LoVo (cell line): Measurements from ENCODE around the gene CCDC180.
A peak's percentile ranks its signal among the peaks of the same experiment; 100 is the strongest.
"Not testable (repeated sequence)": the region's sequence is repeated elsewhere in the genome, so short reads cannot be mapped to it uniquely, and the experiment has no call there.

Experiments used
- DNase-seq: peaks from one replicate; pipeline ENCODE4 v3.0.0-alpha.2; 2016; ENCODE audit warnings: low spot score

The CCDC180 gene

DNA sequence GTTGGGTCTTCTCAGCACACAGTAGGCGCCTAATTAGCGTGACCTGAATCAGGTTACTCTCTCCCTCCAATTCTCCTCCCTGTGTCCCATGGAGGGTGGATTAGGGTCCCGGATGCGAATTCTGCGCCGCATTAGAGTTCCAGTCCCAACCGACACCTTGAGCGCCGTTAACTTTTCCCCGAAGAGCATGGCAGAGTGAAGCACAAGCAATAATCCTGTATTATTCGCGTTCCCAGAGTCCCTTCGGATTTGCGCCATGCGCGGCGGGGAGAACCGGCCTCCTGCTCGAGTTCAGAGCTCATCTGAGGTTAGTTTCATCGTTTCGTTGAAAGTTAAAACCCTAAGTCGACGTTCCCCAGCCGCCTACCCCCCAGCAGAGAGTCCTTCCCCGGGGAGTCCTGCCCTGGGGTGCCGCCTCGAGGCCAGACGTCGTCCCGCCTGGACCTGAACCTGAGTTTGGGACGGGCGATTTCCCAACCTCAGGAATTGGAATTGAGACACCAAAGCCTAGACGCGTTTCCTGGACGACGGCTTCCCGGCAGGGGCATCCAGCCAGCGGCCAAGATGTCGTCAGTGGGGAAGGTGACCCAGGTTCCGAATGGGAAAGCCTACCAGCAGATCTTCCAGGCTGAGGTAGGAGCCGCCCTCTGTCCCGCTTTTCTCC lies at the start of gene CCDC180:
Gene CCDC180, plus strand, starts transcription at position 160 of the 664 bp plus-strand sequence. Its CDS starts 405 bp downstream, at position 565.
- no peak for DNase-seq

DNA sequence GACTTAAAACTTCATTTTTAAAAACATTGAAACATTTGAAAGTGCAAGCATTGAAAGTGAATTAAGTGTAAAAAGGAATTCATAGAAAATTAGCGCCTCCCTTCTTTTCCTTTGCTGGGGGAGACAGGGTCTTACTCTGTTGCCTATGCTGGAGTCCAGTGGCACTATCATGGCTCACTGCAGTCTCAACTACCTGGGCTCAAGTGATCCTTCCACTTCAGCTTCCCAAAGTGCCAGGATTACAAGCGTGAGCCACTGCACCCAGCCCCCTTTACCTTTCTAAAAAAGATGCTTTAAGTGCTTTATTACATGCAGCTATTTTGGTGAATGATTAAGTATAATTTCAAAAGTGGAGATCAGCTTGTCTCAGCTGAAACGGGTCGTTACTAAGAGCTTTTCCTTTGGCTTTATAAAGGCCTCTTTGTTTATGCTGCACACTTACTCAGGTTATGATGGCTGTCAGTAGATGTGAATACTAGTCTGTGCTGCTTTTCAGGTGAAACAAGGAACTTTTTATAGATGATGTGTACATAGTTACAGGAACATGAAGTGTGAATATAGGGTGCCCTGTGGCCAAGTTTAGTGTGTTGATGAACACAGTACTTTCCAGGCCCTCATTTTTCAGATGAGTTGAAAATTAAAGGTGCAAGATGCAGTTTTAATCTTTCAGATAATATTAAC lies 47.5 kb upstream of the CCDC180 start:
- DNase-seq, result not testable (repeated sequence)

DNA sequence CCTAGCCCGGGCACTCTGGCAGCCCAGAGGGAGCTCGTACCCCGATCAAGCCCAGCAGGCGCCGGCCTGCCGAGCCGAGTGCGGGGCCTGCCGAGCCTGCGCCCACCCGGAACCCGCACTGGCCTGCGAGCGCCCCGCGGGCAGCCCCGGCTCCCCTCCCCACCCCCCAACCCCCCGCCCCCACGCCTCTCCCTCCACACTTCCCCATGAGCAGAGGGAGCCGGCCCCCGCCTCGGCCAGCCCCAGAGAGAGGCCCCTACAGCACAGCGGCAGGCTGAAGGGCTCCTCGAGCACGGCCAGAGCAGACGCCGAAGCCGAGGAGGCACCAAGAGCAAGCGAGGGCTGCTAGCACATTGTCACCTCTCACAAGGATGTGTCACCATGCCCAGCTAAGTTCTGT lies 36.2 kb upstream of the CCDC180 start:
- DNase-seq, result no peak

DNA sequence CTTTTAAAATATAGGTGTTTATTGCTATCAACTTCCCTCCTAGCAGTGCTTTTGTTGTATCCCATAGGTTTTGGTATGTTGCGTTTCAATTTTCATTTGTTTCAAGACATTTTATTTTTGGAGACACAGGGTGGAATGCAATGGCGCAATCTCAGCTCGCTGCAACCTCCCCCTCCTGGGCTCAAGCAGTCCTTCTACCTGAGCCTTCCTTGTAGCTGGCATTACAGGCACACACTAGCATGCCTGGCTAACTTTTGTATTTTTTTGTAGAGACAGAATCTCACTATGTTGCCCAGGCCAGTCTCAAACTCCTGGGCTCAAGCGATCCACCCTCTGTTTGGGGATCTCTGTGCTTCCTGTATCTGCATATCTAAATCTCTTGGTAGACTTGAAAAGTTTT lies 35.4 kb upstream of the CCDC180 start:
- DNase-seq, result no peak

DNA sequence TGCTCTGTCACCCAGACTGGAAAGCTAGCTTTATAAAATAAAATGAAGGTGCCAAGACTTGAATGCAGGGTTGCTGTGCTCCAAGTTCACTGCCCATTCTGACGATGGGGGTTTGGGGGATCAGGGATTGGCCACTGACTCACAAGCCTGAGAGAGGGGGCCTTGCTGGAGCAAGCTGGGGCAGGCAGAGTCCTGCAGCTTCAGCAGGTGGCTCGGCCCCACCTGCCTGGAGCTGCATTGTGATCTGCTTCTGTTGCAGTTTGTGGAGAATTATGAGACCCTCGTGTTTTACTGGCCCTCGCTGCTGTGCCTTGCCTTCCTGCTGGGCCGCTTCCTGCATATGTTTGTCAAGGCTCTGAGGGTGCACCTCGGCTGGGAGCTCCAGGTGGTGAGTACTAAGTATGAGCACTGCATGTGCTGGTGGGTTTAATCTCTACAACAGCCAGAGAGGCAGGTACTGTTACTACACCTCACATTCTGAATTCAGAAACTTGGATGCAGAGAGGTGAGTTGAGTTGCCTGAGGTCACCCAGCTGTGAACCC lies 31.1 kb upstream of the CCDC180 start:
- DNase-seq, result no peak

DNA sequence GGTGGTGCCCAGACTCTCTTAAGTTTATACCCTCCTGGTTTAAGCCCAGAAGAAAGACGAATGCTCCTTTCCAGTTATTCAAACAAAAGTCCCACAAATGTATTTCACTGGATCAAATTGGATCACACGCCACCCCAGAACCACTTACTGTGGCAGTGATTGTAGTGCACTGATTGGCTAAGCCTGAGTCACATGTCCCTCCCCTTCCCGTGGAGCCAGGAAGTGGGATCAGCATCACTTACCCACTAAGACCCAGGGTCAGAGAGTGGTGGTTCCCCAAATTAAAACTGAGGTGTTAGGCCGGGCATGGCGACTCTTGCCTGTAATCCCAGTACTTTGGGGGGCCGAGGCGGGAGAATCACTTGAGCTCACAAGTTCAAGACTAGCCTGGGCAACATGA lies 29.5 kb upstream of the CCDC180 start:
- no peak for DNase-seq

DNA sequence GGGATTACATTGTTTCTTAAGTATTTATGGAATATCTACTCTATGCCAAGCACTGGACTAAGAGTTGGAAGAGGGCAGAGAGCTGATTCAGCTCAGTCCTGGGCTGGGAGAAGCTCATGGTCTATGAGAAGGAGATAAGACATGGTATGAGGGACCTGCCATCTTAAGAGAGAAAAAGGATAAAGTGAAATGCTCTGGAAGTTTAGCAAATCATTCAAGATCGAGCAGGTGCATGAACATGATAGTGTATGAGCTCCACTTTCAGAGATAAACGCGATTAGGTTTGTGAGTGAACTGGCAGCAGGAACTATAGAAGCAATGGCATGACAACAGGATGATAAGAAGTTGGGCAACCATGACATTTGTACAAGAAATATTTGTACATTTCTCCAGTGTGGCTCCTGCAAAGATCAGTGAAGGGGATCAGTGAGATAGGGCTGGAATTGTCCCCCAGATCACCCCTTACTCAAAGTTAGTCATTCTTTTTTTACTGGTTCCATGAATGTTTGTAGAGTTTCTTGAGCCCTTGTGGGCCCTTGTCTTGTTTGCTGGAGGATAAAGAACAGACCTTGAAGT lies 26.6 kb upstream of the CCDC180 start:
- DNase-seq, result no peak

DNA sequence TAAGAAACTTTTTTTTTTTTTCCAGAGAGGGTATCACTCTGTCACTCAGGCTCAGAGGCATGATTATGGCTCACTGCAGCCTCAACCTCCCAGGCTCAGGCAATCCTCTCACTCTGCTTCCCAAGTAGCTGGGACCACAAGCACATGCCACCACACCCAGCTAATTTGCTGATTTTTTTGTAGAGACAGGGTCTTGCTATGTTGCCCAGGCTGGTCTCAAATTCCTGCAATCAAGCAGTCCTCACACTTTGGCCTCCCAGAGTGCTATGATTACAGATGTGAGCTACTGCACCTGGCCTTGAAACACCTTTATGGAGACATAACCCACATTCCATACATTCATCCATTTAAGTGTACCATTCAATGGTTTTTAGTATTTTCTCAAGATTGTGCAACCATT lies 23.7 kb upstream of the CCDC180 start:
- DNase-seq, result no peak

DNA sequence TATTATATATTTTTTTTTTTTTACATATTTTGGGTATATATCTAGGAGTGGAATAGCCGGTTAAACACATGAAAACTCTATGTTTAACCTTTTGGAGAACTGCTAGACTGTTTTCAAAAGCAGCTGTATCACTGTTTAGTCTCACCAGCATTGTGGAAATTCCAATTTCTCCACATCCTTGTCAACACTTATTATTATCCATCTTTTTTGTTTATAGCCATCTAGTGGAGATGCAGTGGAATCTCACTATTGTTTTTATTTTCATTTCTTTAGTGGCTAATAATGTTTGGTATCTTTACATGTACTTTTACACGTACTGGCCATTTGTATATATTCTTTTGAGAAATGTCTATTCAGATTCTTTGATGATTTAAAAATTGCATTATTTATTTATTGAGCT lies 22.7 kb upstream of the CCDC180 start:
- DNase-seq, result no peak

DNA sequence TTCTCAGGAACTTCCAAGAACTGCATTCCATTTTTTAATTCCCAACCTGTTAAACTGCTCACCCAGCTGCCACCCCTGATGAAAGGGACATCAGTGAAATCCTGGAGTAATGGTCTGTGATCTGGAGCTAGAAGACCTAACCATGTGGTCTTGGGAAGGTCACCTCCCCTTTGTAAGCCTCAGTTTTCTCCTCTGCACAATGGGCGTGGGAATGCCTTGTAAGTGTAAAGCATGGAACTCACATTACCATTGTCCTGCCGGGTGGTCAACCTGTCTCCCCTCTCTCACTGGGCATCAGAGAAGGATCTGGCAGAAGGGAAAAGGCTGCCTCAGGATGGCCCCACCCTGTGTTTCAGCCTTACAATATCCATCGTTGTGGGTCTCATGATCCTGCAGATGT lies 15.3 kb upstream of the CCDC180 start:
- DNase-seq, result no peak

DNA sequence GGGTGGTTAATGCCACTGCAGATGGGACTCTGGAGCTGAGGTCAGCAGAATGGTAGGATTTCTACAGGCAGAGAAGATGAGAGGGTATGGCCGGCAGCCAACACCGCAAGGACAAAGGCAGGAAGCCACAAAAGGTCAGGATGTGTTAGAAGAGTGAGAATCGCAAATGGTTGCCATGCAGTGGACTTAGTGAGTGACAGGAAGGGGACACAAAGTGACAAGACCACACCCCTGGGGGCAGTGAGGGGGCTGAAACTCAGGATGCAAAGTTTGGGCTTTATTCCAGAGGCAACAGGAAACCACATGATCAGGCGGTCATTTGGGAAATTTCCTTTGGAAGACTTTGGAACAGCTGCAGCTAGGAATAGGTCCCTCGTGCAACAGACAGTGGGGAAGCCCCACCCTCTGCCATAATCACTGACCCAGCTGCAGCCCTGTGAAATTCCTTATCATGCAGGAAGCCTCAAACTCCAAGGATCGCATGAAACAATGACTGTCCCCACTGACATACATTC lies 14.2 kb upstream of the CCDC180 start:
- DNase-seq, result peak; percentile 4

DNA sequence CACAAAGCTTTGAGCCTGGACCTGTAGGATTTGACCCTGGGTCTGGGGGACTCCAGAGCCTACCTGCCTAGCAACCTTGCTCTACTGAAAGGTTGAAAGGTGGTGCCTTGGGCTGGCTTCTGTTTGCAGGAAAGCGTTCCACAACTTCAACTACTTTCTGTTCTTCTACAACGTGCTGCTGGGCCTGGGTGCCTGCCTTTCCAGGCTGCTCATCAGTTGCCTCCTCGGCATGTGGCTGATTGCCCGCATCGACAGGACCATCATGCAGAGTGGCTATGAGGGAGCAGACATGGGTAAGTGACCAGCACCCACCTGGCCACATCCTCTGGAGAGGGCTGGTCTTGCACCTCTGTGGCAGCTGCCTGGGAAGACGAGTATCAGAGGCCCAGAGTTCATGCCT lies 13.6 kb upstream of the CCDC180 start:
- DNase-seq, result no peak

DNA sequence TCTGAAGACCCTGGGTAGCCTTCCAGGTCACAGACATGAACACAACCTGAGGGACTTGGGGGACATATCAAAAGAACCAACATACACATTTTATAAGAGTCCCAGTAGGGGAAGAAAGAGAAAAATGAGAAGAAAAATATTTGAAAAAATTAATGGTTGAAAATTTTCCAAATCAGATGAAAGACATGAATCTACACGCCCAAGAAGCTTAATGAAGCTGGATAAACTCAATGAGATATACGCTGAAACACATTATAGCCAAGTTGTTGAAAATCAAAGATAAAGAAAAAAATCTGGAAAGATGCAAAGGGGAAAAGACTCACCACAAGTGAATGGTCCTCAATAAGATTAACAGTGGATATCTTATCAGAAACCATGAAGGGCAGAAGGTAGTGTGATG lies 9.6 kb upstream of the CCDC180 start:
- no peak for DNase-seq

DNA sequence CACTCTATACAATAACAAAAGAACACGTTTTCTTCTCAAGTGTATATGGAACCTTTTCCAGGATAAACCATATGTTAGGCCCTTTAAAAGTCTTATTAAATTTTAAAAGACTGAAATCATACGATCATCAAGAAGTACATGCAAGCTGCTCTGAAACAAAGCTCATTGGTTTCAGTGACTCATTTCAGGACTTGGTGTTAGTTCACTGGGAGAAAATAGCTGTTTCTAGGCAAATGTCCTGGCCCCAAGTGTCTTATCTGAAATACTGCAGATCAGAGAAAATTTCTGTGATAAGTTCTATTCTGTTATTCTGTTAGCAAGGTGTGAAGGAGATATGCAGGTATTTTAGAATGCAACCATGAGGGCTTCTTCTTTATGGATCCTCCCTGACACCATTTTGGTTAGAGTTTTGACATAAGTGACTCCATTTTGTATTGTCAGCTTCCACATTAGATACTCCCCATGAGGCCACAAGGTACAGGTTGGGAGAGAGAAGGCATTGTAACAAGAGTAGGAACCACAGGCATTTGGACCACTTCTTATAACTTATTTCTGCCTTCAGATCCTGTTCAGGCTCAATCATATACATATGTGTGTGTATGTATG lies 7.5 kb upstream of the CCDC180 start:
- no peak for DNase-seq

DNA sequence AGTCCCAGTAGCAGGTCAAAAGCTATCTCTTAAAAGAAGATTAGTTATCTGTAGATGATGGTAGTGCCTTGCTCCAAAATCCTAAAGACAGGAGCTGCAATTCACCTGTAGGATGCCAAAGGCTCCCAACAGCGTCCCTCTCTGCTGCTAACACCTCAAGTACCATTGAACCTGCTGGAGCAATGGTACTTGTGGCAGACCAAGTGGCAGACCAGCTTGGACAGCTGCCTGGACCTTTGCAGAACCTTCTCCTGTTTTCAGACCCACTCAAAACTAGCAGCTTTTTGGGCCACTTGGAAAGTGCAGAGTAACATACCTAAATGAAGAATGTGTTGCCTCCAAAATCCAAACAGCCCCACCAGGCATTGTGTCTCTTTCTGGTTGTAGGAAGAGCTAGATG lies 6.9 kb upstream of the CCDC180 start:
- no peak for DNase-seq

DNA sequence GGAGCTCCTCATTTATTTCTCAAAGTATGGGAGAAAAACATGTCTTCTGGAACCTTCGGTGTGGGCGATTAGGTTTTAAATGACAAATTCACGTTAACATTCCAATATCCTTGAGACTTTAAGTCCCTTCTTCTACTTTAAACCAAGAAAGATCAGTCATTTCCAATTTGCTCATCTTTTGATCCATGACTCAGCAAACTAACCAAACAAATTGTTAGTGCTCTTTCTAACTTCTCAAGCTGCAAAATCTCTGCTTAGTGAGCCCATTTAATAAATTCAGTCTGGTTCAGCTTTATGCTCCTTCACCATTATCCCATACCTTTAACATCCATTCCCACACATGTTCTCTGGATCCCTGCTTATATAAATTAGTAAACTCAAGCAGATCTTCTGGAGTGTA lies 5.5 kb upstream of the CCDC180 start:
- DNase-seq, result no peak

DNA sequence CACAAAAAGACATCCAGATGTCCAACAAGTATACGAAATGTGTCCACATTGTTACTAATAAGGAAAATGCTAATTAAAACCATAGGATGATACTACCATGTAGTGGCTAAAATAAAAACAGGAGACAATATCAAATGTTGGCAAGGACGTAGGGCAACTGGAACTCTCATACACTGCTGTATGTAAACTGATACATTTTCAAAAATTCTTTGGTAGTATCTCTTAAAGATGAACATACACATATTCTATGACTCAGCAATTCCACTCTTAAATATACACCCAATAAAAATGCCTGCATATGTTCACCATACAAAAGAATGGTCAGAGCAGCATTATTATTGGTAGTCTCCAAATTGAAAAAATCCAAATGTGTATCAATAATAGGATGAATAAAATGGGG lies 2.9 kb upstream of the CCDC180 start:
- no peak for DNase-seq

DNA sequence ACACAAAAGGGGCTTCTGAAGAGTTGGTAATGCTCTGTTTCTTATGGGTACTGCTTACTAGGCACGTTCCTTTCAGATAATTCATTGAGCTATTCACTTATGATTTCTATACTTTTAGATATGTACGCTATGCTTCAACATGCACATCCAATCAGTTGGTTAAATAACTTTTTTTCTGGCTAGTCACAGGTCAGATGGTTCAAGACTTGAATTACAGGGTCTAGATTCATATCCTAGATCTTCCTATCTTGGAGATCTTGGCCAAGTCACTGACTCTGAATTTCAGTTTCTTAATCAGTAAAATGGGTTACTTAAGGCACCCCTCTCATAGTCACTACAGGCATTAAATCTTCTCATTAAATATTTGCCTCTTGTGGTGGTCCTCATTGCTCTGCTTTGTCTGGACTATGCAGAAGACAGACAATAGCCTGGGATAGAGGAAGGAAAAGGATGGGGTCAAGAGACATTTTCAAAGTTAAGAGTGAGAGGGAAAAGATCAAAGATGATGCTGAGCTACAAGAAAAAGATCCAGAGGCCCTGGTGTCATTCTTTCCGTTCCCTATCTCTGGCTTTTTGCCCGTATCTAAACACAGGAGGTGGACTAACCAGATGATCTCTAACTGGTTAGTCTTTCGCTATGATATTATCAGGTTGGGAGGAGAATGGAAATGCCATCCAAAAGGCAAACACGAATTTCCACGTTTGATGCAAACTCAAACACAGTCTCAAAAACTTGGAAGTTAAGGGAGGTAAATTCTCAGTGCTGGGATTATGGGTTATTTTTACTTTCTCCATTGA lies 1.8 kb upstream of the CCDC180 start:
- no peak for DNase-seq

DNA sequence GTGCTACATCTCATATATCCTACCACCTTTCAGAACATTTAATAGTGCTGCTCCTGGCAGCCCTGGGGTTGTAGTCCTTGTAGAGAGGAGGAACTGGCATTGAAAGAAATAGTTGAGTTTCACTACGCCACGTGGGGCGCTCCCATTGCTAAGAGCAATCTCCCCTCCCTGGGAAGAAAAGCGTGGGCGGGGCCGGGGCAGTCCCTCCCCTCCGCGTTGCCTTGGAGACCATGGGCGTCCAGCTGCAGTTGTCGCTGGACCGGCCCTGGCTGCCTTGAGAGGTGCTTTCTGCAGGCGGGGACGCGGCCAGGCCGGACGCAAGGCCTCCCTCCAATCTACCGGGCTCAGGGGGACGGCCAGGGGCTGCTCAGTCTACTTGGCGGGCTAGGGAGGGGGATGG lies 368 bp upstream of the CCDC180 start:
- no peak for DNase-seq

DNA sequence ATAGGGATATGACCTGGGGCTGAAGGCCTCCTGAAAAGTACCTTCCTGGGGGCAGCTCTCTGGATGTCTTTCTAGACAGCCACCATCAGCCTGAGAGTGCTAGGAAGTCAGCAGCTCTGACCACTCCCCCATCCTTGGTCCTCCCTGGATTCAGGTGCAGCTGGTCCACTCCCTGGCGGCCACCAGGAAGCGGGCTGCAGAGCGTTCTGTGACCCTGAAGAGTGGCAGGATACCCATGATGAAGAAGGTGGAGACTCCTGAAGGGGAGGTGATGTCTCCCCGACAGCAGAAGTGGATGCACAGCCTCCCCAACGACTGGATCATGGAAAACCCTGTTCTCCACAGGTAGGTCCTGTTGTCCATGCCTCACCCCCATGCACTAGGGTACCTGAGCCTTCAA lies 1.8 kb downstream of the CCDC180 start:
- DNase-seq, result no peak

DNA sequence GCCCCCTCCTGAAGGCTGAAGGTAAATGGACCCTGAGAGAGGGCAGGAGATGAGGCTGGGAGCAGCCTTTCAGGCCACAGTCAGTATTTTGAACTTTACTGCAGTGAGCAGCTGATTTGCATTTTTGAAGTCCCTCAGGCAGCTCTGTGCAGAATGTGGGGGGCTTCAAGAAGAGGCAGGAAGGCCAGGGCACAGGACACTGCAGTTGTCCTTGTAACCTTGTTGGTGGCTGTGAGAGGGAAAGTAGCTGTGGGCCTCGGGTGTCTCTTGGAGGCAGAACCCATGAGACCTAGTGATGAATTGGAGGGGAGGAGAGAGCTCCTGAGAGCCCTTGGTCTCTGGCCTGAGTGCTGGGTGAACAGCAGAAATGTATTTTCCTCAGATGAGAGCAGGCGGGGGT lies 2.6 kb downstream of the CCDC180 start:
- no peak for DNase-seq

DNA sequence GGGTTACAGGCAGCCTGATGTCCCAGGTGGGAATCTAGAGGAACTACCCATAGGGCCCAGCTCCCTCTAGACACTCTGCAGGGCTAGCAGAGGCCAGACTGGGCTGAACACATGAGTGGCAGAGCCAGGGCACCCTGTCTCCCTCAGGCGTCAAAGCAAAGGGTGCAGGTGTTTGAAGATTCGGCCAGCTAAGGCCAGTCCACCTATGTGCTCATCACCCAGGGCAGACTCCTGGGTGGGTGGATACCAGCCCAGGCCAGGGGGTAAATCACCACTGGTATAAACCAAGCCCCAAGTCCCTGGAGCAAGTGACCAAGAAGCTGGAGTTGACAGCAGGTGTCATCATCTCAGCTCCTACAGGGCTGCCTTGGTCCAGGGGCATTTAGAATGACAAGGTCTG lies 3.4 kb downstream of the CCDC180 start:
- no peak for DNase-seq
